ENCODE results near the gene DCAKD. TPM values are rescaled to one million over a fixed set of nuclear protein-coding genes. Genes with fewer than 3 reads are reported as not detected.
A peak's percentile ranks its signal among the peaks of the same experiment; 100 is the strongest.

Gene DCAKD
- total and polyA plus RNA-seq, 10 of the 15 experiments (the other 5 are each of a cell fraction or from before 2014, with no cell fraction given), result 11.6 to 62.7 (median 38.3) TPM

DNA sequence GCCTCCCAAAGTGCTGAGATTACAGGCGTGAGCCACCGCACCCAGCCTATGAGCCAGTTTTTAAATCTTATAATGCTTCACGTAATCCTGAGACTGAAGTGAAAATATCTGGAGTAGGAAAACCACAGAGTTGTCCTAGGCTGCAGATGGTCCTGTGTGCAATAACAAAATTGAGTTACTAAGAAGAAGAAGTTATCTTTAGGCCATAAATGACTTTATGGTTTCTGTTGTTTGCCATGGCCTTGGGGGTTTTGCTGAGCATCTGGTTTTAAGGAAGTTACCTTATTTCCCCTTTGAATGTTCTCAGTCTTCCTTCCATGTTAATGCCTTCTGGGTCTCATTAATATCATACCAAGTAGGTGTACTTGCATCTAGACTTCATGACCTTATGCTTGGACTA lies 26.2 kb upstream of the DCAKD start:
- H3K36me3 ChIP-seq (ENCODE audit: control insufficient read depth in 2 of 2, insufficient read depth in 2 of 2, low read length in 1 of 2), result peaks cover 18 to 21% of the 10 kb centered on the region in 2 experiments
- in situ Hi-C loops (cut with MboI), result no loop called here
- peaks cover 19% of the 10 kb centered on the region for H3K4me1 ChIP-seq (ENCODE audit: control insufficient read depth, insufficient read depth, low read length)
- H2AFZ ChIP-seq (ENCODE audit: control insufficient read depth, low read depth, low read length), result no peak overlapping the region
- H3K27ac ChIP-seq (ENCODE audit: control insufficient read depth, insufficient read depth), result peak overlapping the region; percentile 53
- ChIA-PET RAD21 (ENCODE audit: unreplicated experiment) (no interaction called here), SMC1A (ENCODE audit: uncharacterized antibody, unreplicated experiment) (interaction anchor here (0.9 to 2.1 kb wide), 3 partner anchors 10 to 39 kb away, joined by 3 to 10 read pairs (median 4); no protein-coding TSS in a partner anchor), POLR2A (no interaction called here), CTCF (interaction anchor here (1.3 to 1.6 kb wide), 2 partner anchors 21 to 157 kb away, joined by 6 read pairs; no protein-coding TSS in a partner anchor)
- H3K9me3 ChIP-seq (replicated peaks; ENCODE audit: control insufficient read depth, insufficient read depth, low read length), result no peaks in the 10 kb centered on the region
- H3K9ac ChIP-seq (ENCODE audit: control insufficient read depth, insufficient read depth, low read length), result no peak overlapping the region
- H3K27me3 ChIP-seq (replicated peaks in 1 of 2; ENCODE audit: control insufficient read depth in 2 of 2, insufficient read depth in 2 of 2, low read length in 1 of 2), result no peaks in the 10 kb centered on the region
- peaks cover 46% of the 10 kb centered on the region for H3K79me2 ChIP-seq (ENCODE audit: control insufficient read depth, insufficient read depth, low read length)
- ATAC-seq (peak; percentile 68), DNase-seq (ENCODE audit: low read depth, low spot score) (peak; percentile 41), FAIRE-seq (peak; percentile 61)
- no peaks in the 10 kb centered on the region for H4K20me1 ChIP-seq (ENCODE audit: control insufficient read depth, insufficient read depth)
- intact Hi-C loops (cut with micrococcal nuclease; ENCODE audit: unreplicated experiment), result no loop called here
- H3K4me2 ChIP-seq (ENCODE audit: control insufficient read depth, insufficient read depth), result no peak overlapping the region
- BruUV-seq (replicated peaks), result no TSS peak
- WGBS (ENCODE audit: insufficient coverage, insufficient replicate concordance, low lambda C conversion rate, missing lambda C conversion rate), result 11% methylated on average over 3 of the region's 3 CpGs
- no peak overlapping the region for H3K4me3 ChIP-seq
- peak; percentile 53; the same call in 1 of the 2 replicates for TF ChIP-seq TCF12 (IDR thresholded peaks at IDR 0.05; ENCODE audit: low read depth, low read length)
- TF ChIP-seq CREB1 (IDR thresholded peaks at IDR 0.05; ENCODE audit: low read depth), result 0 out of 2 replicates have a peak, but pooled peaks have one; percentile 15
- peak in 1 of 2 experiments; percentile 71; a peak in 1 of 4 replicates for TF ChIP-seq ETV6 (conservative IDR thresholded peaks at IDR 0.05 in 1 of 2, IDR thresholded peaks at IDR 0.05 in 1 of 2; ENCODE audit: borderline replicate concordance in 1 of 2, low read depth in 1 of 2)
- TF ChIP-seq MEF2A (IDR thresholded peaks at IDR 0.05; ENCODE audit: insufficient read depth, low read depth, low read length), result 0 out of 2 replicates have a peak, but pooled peaks have one; percentile 75
- no peak for TF ChIP-seq FOS (IDR thresholded peaks at IDR 0.05; ENCODE audit: borderline replicate concordance, extremely low read depth, insufficient read length)
- TF ChIP-seq CBFB (IDR thresholded peaks at IDR 0.05; ENCODE audit: low read depth), result 0 out of 2 replicates have a peak, but pooled peaks have one; percentile 49
- TF ChIP-seq ATF2 (IDR thresholded peaks at IDR 0.05; ENCODE audit: low read length), result peak; percentile 64; the same call in 1 of the 2 replicates
- peak; percentile 51 for TF ChIP-seq PML (IDR thresholded peaks at IDR 0.05; ENCODE audit: low read length)
- peak; percentile 81 for TF ChIP-seq FOXM1 (IDR thresholded peaks at IDR 0.05; ENCODE audit: low read depth, low read length)
- TF ChIP-seq EGR1 (IDR thresholded peaks at IDR 0.05; ENCODE audit: borderline replicate concordance in 1 of 2, low read depth in 2 of 2, low read length in 2 of 2), result no peak
- peak; percentile 50; the same call in 1 of the 2 replicates for TF ChIP-seq ZBED1 (IDR thresholded peaks at IDR 0.05; ENCODE audit: borderline replicate concordance)
- peak; percentile 42 to 49; a peak in 2 of 4 replicates for TF ChIP-seq IKZF2 (IDR thresholded peaks at IDR 0.05)
- peak; percentile 74 for TF ChIP-seq EED (IDR thresholded peaks at IDR 0.05; ENCODE audit: low read depth)
- TF ChIP-seq IRF4 (IDR thresholded peaks at IDR 0.05; ENCODE audit: low read depth, low read length), result peak; percentile 28; the same call in 1 of the 2 replicates
- no peak for TF ChIP-seq SIN3A (IDR thresholded peaks at IDR 0.05; ENCODE audit: low read depth, low read length)
- peak; percentile 82 for TF ChIP-seq NFIC (IDR thresholded peaks at IDR 0.05; ENCODE audit: low read depth, low read length)
- no peak for TF ChIP-seq STAT3 (IDR thresholded peaks at IDR 0.05; ENCODE audit: low read depth, low read length)
- TF ChIP-seq POLR2AphosphoS5 (IDR thresholded peaks at IDR 0.05; ENCODE audit: low read length), result no peak
- TF ChIP-seq ESRRA (IDR thresholded peaks at IDR 0.05; ENCODE audit: low read length), result no peak
- TF ChIP-seq RUNX3 (IDR thresholded peaks at IDR 0.05; ENCODE audit: low read length), result peak; percentile 91
- TF ChIP-seq, protein P1, sequence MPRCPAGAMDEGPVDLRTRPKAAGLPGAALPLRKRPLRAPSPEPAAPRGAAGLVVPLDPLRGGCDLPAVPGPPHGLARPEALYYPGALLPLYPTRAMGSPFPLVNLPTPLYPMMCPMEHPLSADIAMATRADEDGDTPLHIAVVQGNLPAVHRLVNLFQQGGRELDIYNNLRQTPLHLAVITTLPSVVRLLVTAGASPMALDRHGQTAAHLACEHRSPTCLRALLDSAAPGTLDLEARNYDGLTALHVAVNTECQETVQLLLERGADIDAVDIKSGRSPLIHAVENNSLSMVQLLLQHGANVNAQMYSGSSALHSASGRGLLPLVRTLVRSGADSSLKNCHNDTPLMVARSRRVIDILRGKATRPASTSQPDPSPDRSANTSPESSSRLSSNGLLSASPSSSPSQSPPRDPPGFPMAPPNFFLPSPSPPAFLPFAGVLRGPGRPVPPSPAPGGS (IDR thresholded peaks at IDR 0.05; ENCODE audit: borderline replicate concordance, insufficient read depth, low read depth, low read length, poor library complexity, severe bottlenecking), result peak; percentile 31
- TF ChIP-seq BCL11A (IDR thresholded peaks at IDR 0.05; ENCODE audit: low read depth, low read length), result 0 out of 2 replicates have a peak, but pooled peaks have one; percentile 25
- no peak for TF ChIP-seq POLR2A (IDR thresholded peaks at IDR 0.05; ENCODE audit: low read depth, low read length)
- TF ChIP-seq GABPA (IDR thresholded peaks at IDR 0.05; ENCODE audit: low read depth), result 0 out of 2 replicates have a peak, but pooled peaks have one; percentile 25
- TF ChIP-seq HDAC6 (IDR thresholded peaks at IDR 0.05; ENCODE audit: unreplicated experiment), result no peak
- peak; percentile 82 for TF ChIP-seq JUNB (IDR thresholded peaks at IDR 0.05)
